NOMO-1 treated with dmso at 0.1 percent for 144 hours (cell line): ENCODE data around the gene CSAG2.
"Not testable (repeated sequence)": the region's sequence is repeated elsewhere in the genome, so short reads cannot be mapped to it uniquely, and the experiment has no call there.

Experiments
- DNase-seq: peaks from one replicate; lab custom pipeline; 2025; ENCODE audit not compliant: unreplicated experiment; lab: John Stamatoyannopoulos, UW

CSAG2 gene, protein sequence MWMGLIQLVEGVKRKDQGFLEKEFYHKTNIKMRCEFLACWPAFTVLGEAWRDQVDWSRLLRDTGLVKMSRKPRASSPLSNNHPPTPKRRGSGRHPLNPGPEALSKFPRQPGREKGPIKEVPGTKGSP

DNA sequence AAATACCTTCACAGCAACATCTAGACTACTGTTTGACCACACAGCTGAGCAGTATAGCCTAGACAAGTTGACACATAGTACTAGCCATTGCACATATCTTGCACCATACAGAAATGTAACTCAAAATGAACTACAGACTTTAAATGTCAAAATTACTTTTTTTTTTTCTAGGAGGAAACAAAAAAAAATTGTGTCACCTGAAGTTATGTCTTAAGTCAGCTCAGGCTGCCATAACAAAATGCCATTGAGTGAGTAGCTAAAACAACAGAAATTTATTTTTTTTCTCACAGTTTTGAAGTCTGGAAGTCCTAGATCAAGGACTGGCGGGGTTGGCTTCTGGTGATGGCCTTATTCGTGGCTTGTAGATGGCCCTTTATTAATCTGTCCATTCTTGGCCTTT, at the start of gene CSAG2:
Gene CSAG2, minus strand, starts transcription at position 101 of the 400 bp plus-strand sequence. CDS start 161 bp downstream, outside the sequence.
- not testable (repeated sequence) for DNase-seq

DNA sequence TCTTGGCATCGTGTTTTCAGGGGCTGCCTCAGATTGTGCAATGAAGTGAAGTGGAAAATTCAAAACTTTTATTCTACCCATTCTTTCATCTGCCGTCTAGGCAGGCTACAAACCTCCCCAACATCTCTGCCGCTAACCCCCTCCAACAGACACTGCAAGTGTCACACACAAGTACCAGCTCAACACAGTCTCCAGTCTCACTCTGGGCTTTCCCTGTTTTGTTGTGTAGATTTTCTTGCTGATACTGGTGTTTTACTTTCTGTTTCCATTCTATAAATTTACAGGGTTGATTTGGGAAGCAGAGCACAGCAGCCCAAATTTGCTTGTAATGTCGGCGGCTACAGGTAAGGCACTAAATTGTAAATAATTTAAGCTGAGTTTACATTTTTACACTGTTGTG, 45.8 kb upstream of the CSAG2 start:
- DNase-seq = not testable (repeated sequence)

DNA sequence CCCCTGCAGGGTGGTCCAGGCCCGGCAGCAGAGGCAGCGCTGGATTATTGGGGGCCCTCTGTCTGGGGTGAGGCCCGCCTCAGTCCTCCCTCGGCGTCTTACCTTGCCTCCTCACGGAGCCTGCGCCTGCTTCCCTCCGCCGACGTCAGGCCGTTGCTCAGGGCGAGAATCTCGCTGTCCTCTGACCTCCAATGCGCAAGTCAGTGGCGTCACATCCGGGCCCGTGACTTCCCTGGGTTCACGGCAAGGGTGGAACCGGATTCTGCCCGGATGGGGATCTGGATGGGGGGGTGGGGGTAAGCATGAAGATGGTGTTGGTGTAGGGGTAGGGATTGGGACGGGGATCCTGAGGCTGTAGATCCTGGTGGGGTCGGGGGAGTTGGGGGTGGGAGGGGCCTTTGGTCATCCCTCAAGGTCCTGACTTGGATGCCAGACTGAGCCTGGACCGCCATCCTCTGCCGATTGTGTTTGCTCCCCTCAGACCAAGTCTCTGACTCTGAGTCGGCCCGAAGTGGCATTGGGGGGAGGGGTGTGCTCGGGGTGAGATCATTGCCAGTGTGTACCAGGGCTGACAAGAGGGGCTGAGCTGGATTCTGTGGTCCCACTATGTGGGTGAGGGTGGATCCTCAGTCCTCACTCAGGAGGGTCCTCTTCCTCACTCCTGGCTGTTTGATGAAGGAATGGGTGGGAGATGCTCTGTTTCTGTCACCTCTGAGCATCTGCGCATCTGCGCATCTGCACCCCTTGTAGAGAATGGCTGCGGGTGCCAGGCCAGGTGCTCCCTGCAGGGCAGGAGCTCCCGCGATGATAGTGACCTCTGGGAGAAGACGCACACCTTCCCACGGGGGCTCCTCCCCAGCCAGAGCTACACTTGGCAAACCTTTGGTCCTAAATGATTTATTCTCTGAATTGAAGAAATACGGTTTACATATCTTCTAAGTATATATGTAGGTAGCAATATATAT, 44.9 kb upstream of the CSAG2 start, which contains the start of gene MAGEA2:
Gene MAGEA2, minus strand, starts transcription at position 157 of the 965 bp plus-strand sequence. CDS start 2,479 bp downstream, outside the sequence.
- DNase-seq = not testable (repeated sequence)

DNA sequence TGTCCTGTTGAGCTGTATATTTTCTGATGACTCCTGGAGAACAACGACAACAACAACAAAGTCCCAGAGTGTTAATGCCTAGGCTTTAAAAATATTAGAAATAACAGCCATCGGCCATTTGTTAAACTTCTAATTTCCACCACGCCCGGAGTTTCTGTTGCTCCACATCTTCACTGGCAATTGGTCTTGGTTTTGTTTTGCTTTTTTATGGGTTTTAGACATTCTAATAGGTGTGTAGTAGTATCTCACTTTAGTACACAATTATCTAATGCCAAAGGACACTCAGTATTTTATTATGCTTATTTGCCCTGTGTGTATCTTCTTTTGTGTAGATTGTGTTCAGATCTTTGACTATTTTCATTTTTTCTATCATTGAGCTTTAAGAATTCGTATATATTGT, 29.5 kb upstream of the CSAG2 start:
- no peak for DNase-seq

DNA sequence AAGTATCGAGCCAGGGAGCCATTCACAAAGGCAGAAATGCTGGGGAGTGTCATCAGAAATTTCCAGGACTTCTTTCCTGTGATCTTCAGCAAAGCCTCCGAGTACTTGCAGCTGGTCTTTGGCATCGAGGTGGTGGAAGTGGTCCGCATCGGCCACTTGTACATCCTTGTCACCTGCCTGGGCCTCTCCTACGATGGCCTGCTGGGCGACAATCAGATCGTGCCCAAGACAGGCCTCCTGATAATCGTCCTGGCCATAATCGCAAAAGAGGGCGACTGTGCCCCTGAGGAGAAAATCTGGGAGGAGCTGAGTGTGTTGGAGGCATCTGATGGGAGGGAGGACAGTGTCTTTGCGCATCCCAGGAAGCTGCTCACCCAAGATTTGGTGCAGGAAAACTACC, 27.5 kb upstream of the CSAG2 start:
- not testable (repeated sequence) for DNase-seq

DNA sequence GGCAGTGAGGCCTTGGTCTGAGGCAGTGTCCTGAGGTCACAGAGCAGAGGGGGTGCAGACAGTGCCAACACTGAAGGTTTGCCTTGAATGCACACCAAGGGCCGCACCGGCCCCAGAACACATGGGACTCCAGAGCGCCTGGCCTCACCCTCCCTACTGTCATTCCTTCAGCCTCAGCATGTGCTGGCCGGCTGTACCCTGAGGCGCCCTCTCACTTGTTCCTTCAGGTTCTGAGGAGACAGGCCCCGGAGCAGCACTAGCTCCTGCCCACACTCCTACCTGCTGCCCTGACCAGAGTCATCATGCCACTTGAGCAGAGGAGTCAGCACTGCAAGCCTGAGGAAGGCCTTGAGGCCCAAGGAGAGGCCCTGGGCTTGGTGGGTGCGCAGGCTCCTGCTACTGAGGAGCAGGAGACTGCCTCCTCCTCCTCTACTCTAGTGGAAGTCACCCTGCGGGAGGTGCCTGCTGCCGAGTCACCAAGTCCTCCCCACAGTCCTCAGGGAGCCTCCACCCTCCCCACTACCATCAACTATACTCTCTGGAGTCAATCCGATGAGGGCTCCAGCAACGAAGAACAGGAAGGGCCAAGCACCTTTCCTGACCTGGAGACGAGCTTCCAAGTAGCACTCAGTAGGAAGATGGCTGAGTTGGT, 26.9 kb upstream of the CSAG2 start:
- no peak for DNase-seq

DNA sequence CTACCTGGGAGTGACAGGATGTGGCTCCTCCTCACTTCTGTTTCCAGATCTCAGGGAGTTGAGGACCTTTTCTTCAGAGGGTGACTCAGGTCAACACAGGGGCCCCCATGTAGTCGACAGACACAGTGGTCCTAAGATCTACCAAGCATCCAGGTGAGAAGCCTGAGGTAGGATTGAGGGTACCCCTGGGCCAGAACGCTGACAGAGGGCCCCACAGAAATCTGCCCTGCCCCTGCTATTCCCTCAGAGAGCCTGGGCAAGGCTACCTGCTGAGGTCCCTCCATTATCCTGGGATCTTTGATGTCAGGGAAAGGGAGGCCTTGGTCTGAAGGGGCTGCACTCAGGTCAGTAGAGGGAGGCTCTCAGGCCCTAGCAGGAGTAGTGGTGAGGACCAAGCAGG, 26.0 kb upstream of the CSAG2 start:
- DNase-seq = no peak

DNA sequence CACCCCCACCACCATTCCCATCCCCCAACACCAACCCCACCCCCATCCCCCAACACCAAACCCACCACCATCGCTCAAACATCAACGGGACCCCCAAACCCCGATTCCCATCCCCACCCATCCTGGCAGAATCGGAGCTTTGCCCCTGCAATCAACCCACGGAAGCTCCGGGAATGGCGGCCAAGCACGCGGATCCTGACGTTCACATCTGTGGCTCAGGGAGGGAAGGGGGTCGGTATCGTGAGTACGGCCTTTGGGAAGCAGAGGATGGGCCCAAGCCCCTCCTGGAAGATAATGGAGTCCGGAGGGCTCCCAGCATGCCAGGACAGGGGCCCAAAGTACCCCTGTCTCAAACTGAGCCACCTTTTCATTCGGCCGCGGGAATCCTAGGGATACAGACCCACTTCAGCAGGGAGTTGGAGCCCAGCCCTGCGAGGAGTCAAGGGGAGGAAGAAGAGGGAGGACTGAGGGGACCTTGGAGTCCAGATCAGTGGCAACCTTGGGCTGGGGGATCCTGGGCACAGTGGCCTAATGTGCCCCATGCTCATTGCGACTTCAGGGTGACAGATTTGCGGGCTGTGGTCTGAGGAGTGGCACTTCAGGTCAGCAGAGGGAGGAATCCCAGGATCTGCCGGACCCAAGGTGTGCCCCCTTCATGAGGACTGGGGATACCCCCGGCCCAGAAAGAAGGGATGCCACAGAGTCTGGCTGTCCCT, 25.2 kb upstream of the CSAG2 start:
- not testable (repeated sequence) for DNase-seq

DNA sequence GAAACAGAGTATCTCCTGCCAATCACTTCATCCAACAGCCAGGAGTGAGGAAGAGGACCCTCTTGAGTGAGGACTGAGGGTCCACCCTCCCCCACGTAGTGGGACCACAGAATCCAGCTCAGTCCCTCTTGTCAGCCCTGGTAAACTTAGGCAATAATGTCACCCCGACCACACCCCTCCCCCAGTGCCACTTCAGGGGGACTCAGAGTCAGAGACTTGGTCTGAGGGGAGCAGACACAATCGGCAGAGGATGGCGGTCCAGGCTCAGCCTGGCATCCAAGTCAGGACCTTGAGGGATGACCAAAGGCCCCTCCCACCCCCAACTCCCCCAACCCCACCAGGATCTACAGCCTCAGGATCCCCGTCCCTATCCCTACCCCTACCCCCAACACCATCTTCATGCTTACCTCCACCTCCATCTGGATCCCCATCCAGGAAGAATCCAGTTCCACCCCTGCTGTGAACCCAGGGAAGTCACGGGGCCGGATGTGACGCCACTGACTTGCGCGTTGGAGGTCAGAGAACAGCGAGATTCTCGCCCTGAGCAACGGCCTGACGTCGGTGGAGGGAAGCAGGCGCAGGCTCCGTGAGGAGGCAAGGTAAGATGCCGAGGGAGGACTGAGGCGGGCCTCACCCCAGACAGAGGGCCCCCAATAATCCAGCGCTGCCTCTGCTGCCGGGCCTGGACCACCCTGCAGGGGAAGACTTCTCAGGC, 24.3 kb upstream of the CSAG2 start, which contains the start of the genes CSAG1 and MAGEA12:
Gene CSAG1, minus strand, starts transcription at position 461 of the 715 bp plus-strand sequence. CDS start 1,261 bp downstream, outside the sequence.
Gene MAGEA12, plus strand, starts transcription at position 497 of the 715 bp plus-strand sequence. CDS start 2,405 bp downstream, outside the sequence.
- DNase-seq = no peak

DNA sequence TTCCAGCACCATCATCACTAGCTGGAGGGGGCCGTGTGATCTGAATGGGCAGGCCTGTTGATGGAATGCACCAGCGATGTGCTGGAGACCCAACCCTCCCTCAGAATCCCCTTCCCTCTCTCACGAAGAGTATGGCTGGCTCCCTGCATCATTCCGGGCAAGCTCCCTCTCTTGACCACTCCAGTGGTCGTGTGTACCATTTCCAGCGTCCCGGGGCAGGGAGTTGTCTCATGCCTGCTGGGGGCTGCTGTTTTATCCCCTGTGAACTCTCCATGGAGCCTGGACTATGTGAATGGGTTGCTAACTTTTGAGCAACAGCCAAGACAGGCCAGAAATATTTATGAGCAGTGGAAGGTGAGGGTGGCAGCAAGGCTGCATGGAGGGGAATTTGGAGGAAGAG, 16.3 kb upstream of the CSAG2 start:
- DNase-seq = no peak

DNA sequence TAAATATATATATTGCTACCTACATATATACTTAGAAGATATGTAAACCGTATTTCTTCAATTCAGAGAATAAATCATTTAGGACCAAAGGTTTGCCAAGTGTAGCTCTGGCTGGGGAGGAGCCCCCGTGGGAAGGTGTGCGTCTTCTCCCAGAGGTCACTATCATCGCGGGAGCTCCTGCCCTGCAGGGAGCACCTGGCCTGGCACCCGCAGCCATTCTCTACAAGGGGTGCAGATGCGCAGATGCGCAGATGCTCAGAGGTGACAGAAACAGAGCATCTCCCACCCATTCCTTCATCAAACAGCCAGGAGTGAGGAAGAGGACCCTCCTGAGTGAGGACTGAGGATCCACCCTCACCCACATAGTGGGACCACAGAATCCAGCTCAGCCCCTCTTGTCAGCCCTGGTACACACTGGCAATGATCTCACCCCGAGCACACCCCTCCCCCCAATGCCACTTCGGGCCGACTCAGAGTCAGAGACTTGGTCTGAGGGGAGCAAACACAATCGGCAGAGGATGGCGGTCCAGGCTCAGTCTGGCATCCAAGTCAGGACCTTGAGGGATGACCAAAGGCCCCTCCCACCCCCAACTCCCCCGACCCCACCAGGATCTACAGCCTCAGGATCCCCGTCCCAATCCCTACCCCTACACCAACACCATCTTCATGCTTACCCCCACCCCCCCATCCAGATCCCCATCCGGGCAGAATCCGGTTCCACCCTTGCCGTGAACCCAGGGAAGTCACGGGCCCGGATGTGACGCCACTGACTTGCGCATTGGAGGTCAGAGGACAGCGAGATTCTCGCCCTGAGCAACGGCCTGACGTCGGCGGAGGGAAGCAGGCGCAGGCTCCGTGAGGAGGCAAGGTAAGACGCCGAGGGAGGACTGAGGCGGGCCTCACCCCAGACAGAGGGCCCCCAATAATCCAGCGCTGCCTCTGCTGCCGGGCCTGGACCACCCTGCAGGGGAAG, 5.0 kb upstream of the CSAG2 start, which contains the start of gene MAGEA2B:
Gene MAGEA2B, plus strand, starts transcription at position 814 of the 973 bp plus-strand sequence. CDS start 2,479 bp downstream, outside the sequence.
- not testable (repeated sequence) for DNase-seq

DNA sequence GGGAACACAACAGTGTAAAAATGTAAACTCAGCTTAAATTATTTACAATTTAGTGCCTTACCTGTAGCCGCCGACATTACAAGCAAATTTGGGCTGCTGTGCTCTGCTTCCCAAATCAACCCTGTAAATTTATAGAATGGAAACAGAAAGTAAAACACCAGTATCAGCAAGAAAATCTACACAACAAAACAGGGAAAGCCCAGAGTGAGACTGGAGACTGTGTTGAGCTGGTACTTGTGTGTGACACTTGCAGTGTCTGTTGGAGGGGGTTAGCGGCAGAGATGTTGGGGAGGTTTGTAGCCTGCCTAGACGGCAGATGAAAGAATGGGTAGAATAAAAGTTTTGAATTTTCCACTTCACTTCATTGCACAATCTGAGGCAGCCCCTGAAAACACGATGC, 4.1 kb upstream of the CSAG2 start:
- DNase-seq = not testable (repeated sequence)

DNA sequence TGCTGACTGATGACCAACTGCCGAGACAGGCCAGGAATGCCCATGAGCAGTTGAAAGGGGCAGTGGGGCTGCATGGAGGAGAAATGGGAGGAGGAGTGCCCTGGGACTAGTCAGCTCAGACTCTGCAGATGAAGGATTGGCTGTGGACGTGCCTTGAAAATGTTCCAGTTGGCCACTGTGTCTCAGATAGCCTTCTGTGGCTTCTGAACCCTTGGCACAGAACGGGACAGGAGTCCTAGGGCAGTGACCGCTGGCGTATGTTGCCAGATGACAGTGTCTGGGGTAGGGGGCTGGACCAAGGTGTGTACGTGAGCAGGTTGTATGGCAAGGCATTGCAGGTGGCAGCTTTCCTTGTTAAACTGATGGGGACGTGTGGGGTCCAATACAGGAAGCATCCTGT, 2.6 kb downstream of the CSAG2 start:
- DNase-seq = not testable (repeated sequence)

DNA sequence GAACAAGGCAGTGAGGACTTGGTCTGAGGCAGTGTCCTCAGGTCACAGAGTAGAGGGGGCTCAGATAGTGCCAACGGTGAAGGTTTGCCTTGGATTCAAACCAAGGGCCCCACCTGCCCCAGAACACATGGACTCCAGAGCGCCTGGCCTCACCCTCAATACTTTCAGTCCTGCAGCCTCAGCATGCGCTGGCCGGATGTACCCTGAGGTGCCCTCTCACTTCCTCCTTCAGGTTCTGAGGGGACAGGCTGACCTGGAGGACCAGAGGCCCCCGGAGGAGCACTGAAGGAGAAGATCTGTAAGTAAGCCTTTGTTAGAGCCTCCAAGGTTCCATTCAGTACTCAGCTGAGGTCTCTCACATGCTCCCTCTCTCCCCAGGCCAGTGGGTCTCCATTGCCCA, 8.7 kb downstream of the CSAG2 start:
- not testable (repeated sequence) for DNase-seq

DNA sequence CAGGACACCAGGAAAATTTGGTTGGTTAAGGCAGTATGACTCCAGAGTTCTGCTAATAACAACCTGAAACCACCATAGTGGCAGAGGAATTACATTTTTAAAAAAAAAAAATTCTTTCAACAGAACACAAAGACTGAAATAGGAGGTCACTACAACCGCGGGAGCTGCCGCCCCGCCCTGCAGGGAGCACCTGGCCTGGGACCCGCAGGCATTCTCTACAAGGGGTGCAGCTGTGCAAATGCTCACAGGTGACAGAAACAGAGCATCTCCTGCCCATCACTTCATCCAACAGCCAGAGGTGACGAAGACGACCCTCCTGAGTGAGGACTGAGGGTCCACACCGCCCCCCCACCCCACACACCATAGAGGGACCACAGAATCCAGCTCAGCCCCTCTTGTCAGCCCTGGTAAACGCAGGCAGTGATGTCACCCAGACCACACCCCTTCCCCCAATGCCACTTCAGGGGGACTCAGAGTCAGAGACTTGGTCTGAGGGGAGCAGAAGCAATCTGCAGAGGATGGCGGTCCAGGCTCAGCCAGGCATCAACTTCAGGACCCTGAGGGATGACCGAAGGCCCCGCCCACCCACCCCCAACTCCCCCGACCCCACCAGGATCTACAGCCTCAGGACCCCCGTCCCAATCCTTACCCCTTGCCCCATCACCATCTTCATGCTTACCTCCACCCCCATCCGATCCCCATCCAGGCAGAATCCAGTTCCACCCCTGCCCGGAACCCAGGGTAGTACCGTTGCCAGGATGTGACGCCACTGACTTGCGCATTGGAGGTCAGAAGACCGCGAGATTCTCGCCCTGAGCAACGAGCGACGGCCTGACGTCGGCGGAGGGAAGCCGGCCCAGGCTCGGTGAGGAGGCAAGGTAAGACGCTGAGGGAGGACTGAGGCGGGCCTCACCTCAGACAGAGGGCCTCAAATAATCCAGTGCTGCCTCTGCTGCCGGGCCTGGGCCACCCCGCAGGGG, 10.8 kb downstream of the CSAG2 start, which contains the start of gene MAGEA3:
Gene MAGEA3, plus strand, starts transcription at position 843 of the 980 bp plus-strand sequence. CDS start 2,039 bp downstream, outside the sequence.
- DNase-seq = not testable (repeated sequence)

DNA sequence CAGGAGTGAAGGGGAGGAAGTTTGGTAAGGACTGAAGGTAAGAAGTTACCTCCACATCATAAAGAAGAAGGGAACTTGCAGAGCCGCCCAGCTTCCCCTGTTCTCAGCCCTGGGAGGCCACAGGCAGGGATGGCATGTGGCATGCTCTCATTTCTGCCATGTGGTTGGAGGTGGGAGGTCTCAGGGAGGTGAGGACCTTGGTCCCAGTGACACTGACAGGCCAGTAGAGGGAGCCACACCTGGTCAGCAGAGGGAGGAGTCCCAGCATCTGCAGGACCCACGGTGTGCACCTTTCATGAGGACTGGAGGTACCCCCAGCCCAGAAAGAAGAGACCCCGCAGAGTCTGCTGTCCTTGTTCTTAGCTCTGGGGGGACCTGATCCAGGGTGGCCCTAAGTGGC, 28.1 kb downstream of the CSAG2 start:
- DNase-seq = not testable (repeated sequence)

DNA sequence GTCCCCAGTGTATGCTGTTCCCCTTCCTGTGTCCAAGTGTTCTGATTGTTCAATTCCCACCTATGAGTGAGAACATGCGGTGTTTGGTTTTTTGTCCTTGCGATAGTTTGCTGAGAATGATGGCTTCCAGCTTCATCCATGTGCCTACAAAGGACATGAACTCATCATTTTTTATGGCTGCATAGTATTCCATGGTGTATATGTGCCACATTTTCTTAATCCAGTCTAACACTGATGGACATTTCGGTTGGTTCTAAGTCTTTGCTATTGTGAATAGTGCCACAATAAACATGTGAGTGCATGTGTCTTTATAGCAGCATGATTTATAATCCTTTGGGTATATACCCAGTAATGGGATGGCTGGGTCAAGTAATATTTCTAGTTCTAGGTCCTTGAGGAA, 34.4 kb downstream of the CSAG2 start:
- DNase-seq = not testable (repeated sequence)
